GM19240 (cell line): ENCODE data around the gene SUCO.
"Not testable (repeated sequence)": the region's sequence is repeated elsewhere in the genome, so short reads cannot be mapped to it uniquely, and the experiment has no call there.

Experiments
- DNase-seq: peaks from one replicate; pipeline ENCODE4 v3.0.0; 2011; ENCODE audit warnings: low spot score; ENCODE audit not compliant: insufficient read length

Gene SUCO

DNA sequence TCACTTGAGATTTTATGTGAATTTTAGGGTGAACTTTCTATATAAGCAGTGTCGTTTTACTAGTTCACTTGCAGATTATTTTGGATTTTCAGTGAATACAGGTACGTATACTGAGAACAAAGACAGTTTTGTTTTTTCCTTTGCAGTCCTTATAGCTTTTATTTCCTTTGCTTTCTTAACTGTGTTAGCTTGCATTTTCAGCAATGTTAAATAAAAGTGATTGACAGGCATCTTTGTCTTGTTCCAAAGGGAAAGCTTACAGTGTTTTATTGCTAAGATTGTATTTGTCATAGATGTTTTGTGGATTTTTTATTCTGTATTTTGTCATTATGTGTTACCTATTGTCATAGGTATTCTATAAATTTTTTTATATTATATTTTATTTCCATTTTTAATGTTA is 72.7 kb downstream of the SUCO start:
- no peak for DNase-seq

DNA sequence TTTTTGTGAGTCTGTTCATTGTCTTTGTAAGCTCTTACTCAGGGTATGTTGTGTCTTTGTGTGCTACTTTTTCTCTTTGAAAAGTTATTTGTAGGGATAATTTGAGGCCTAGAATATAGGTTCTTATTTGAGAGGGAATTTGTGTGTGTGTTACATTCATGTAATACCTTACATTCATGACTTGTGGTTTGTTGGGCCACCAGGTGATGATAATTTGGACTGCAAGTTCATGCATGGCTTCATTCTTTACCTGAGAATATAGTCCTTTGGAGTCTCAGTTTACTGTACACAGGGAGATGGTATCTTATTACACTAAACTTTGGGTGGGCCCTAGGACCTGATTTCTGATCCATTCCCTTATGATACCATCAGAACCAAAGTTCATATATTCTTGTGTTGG is 74.2 kb downstream of the SUCO start:
- DNase-seq: no peak

DNA sequence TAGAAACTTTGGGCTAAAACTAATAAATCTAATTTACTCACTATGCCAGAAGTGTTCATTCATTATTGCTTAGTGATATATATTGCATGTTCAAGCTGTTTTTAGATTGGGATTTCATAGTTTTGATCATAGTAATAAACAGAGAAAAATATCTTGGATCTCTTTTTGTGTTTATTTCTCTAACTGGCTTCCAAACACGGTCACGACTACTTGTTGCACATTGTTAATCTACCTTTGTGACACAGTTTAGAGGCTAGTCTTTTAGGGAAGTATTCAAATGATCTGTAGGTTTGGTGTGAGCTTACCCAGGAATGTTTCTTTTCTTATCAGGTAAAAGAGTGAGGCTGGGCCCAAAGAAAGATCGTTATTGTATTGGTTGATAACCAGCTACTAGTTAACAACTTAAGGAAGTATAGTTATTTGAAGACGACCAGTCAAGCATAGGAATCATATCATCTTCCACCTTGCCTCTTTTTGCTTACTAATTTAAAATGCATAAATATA is 75.2 kb downstream of the SUCO start:
- no peak for DNase-seq

DNA sequence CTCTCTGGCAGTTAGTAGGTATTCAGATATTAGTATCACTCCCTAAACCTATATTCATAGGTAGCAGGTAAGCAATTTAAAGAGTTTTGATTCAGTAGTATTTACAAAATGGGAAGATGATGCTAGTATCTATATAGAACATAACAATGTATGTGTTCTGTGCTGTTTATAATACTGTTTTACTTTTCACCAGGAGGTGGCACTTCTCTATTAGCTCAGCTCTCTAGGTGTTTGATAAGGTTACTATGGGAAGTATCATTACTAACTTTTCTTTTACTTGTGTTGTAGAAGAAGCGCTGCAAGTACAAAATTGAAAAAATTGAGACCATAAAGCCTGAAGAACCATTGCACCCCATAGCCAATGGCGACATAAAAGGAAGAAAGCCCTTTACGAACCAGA is 76.6 kb downstream of the SUCO start:
- DNase-seq: no peak

DNA sequence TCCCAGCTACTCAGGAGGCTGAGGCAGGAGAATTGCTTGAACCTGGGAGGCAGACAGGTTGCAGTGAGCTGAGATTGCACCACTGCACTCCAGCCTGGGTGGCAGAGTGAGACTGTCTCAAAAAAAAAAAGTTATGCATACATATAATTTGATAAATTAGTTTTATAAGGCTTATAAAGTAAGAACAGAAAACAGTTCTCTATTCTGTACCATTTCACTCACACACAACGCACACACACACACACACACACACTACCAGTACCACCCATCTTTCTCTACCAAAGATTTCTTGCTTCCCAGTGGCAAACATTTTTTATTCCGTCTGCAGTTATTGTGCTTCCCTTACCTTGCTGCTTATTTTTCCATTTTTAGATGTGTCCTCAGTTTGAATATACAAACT is 79.5 kb downstream of the SUCO start:
- DNase-seq: no peak

DNA sequence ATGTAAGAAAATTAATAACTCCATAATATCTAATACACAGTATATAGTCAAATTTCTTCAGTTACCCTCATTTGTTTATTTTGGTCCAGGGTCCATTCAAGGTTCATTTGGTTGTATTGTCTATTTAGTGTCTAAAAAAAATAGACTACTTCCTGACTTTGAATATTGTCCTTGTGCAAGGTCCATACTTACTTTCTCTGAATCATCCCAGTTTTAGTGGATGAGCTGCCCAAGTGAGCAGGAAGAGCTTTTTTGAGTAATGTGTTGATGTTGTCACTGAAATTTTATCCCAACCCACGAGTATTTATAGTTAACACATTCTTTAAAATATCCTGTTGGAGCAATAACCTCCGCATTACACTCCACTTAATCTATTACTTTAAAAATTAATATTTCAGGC is 80.3 kb downstream of the SUCO start:
- no peak for DNase-seq

DNA sequence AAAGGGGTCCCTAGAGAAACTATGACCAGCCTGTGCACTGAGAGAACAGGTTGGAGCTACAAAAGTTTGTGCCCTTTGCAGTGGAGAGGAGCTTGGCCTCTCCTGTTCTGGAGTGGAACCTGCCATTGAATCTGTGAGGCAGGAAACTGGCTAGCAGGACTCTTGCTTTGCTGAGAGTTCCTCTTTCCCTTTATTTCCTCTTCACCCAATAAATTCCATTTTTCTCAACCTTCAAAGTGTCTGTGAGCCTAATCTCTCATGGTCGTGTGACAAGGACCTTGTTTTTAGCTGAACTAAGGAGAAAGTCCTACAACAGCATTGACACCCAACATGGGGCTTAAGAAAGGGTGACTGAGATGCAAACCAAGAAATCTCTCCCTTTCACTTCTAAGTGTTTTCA is 83.2 kb downstream of the SUCO start:
- DNase-seq: no peak

DNA sequence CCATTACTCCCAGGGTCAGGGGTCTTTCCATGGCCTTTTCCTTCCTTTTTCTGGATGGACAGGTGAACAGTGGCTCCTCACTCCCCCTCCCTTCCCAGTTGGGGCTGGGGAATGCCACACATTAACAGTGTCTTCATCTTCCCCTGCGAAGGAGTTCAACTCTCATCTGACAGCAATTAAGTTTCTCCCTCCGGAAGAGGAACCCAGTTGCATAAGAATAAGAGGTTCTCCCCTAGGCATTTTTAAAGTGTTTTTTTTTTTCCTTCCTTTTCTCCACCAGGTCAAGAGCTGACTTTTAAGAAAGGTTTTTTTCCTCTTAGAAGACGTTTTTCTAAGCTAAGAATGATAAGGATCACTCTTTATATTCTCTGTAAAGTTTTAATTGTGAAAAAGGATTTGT is 83.7 kb downstream of the SUCO start:
- no peak for DNase-seq

DNA sequence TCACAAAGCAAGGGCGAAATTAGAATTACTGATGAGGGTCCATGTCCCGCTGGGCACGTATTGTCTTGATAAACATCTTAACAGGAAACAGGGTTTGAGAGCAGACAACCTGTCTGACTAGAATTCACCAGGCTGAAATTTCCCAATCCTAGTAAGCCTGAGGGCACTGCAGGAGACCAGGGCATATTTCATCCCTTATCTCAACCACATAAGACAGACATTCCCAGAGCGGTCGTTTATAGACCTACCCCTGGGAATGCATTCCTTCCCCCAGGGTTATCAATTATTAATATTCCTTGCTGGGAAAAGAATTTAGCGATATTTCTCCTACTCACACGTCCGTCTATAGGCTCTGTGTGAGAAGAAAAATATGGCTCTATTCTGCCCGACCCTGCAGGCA is 87.7 kb downstream of the SUCO start:
- not testable (repeated sequence) for DNase-seq

DNA sequence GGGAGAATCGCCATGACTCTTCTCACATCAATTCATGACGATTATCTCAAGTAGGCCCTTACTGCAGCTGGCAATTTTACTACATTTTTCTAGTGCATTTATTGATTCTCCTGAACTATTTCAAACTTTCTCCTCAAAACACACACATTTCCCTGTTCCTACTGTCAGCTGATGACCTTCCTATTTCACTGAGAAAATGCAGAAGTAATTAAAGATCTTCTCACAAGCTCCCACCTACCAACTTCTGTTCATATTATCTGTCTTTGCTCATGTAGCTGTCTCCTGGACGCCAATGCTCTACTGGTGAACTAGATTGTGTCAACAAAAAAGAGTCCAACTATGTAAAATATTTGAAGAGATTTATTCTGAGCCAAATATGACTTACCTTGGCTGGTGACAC is 89.6 kb downstream of the SUCO start:
- DNase-seq: no peak

DNA sequence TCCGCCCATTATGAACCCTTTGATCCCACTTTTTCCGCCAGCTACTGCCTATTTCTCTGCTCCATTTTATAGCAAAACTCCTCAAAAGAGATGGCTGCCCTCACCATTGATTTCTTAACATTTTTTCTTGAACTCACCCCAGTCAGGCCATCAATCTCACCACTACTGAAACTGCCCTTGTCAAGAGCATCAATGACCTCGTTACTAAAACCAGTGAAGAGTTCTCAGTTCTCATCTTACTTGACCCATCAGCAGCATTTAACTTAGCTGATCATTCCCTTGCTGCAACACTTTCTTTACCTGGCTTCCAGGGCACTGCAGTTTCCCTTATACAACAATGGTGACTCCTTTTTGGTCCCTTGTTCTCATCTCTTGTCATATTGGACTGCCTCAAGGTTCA is 90.8 kb downstream of the SUCO start:
- no peak for DNase-seq

DNA sequence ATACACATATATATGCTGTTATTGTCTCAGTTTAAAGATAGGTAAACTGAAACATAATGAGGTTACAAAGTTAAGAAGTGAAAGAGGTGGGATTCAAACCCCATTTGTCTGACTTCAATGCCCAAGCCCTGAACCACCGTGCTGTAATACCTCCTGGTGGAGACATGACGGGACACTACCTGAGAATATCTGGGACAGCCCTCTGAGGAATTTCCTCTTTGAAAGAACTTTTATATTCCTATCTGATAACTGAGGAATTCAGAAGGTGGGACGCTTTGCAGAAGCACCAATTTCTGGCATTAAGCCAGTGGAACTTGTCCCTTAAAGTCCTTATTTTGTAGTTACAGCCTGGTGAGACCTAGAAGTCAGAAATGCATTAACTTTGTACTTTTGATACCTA is 93.9 kb downstream of the SUCO start:
- no peak for DNase-seq

DNA sequence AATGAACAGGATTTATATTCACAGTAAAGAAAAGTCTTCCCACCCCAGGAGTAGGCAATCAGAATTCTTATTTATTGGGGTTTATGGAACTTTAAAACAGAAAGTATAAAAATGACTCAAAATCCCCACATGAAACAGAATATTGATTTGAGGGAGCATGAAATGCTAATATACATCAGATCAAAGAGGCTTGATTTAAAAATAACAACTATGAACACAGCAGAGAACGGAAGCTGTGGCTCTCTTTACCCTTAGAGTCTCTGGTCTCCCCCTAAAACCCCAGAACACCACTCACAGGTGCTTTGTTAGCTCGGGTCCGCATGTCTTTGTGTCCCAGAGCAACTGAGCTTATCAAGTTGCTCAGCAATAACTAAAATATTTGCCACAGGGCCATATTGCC is 94.8 kb downstream of the SUCO start:
- DNase-seq: no peak

DNA sequence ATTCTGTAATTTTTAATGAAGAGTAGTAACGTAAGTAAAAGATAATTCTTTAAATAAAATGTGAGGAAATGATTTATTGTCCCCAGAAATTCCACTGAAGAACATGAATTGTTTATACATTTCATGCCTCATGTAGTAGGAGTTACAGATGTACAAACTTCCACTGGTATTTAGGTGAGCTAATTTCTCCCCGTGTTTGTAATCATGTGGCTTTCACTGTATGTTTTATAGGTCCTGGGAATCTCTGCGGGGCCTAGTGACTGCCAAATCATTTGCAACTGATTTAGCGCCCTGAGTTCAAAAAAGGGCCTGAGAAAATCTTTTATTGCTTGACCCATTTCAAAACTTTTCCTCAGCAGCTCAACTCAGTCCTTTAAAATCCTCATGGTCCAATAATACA is 95.5 kb downstream of the SUCO start:
- no peak for DNase-seq

DNA sequence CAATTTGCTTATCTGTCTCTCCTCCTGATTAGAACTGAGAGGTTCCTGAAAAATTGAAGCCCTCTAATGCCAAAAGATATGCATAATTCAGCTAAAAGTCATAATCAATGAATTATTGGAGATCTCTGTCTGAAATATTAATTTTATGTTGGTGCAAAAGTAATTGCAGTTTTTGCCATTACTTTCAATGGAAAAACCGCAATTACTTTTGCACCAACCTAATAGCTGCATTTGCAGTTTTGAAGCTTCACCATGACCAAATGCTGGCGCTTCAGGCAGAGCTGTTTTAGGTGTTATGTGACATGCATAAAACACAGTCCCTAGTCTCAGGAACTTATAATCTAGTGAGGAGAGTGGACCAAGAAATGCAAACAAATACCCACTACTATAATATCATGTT is 96.2 kb downstream of the SUCO start:
- DNase-seq: no peak

DNA sequence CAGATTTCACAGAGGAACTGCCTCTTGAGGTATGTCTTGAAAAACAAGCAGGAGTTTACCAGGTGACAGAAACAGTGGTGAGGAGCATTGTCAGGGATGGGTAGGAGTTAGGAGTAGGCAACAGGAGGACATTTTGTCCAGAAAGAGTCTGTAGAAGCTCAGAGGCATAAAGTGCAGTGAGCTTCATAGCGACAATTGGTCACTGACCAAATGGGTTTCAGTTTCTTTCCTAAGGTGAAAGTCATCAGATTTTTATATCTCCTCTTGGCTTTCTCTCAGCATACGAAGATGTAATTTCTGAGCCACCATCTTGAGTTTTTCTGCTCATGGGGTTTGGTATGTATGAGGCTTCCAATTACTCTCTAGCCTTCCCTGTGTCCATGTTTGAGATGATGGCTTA is 96.7 kb downstream of the SUCO start:
- no peak for DNase-seq

DNA sequence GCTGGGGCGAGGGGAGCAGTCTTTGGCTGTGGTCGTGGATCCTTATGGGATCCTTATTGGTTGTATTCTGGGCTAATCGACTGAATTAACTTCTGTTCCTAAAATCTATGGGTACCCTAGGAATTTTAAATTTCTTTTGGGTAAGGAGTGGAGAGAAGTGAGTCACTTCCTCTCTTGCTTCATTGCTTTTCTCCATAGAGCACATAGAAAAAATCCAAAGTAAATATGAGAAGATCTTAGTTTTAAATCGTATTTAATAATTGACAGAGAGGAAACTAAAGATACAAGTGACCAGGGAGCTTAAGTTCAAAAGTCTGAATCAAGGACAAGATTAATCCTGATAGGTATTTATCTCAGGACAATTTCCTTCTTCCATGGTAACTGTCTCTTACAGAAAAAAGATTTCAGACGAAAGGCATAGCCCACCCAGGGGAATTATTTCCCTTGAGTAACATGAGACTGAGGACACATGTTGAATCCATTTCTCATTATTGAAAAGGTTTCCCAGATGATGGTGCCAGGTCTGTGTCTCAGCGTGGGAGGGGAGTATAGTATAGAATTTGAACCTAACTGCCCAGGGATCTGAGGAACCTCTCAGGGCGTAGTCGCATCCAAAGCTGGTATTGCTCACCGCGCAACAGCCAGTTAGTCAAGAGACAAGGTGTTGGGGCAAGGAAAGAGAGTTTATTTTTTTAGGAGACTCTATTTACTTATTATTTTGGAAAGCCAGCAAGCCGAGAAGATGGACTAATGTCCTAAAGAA is 97.3 kb downstream of the SUCO start:
- DNase-seq: no peak

DNA sequence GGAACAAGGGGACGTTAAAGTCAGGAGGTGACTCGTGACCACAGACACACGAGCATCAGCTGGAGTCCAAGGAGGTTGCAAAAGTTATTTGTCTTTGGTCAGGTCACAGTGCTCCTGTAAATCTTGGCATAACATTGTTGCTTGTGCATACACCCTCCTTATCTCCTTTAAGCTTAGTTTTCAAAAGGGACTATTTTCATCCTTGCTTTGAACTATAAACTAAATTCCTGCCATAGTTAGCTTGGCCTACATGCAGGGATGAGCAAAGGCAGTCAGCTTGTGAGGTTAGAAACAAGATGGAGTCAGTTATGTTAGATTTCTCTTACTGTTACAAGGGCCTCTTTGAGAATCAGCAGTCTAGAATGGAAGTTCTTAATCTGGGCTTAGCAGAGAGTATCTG is 97.9 kb downstream of the SUCO start:
- DNase-seq: no peak

DNA sequence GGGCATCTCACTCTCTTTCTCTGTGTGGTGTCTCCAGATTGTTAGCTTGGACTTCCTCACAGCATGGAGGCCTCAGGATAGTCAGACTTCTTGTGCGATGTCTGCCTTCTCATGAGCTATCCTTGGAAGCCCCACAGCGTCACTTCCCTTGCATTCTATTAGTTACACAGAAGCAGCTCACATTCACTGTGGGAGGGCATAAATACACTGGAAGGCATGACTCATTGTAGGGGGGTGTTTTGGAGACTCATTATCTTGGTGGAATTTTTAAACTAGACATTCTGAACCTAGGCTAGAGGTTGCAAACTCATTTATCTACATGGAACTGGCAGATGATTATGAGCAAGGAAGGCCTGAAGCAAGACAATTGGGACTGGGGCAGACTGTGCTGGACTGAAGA is 104.6 kb downstream of the SUCO start:
- no peak for DNase-seq

DNA sequence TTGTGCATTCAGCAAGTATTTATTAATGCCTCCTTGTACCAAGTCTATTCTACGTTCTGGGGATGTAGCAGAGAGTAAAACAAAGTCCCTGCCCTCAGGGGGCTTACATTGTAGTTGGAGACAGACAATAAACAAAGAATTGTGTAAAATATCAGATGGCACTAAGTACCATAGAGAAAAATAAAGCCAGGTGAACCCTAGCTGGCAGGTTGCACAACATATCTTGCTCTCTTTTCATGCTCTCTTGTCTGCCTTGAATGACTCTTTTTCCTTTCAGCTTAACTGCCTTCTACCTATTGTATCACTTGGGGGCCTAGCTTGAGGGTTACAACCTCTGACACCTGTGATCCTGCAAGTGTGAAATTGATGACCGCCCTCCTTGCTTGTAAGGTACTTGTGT is 105.3 kb downstream of the SUCO start:
- no peak for DNase-seq

DNA sequence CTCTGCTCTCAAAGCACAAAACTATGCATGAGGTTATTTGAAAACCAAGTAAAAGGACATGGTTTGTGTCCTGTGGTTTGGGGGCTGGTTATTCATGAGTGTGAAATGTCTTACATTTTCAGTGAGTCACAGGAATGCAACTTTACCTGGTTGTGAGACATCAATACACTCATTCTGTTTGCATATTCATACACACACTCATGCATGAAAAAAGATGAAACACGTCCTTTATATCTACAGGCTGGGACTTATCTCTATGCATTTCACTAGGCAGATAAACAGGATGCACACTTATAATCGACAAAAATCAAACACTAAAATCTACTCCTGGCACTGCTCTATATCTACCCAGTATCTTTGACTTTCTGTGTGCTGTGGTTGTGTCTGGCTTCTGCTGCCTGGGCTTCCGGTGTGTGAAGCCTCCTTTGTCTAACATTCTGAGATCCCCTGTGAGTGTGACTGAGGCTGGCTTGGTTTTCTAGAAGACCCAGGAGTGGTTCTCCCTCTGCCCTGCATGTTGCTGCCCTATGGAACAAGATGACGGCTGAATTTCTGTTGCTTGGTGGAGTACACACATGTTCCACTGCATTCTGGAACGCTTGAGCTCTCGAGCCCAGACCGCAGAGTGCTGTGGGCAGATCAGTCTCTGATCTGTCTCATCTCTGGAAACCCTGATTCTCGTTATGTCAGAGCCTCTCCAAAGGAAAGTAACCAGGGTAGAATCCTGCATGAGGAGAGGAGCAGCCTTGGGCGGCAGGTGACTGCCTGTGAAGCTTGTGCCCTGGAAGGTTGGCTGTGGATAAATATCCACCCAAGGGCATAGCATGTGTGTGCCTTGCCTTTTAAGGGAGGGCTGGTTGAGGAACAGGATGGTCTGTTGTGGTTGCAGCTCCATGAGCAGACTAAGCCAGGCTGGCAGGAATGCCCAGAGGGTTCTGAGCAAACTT is 106.2 kb downstream of the SUCO start:
- no peak for DNase-seq

DNA sequence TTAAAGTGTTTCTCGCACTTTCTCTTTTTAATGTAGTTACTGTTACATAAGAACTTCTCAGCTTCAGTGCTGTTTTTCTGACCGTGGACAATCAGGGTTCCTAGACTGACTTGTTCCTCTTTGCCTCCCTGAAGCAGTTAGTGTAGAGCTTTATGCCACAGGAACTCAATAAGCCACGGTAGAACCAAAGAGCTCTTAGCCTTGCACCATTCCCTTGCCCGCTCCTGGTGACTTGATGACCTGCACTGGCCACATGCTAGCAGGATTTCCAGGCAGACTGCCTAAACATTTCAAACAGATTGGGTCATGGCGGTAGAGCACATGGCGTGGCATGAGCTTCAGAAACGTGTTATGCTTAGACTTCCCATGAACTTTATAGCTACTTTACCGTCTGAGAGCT is 107.2 kb downstream of the SUCO start:
- DNase-seq: no peak

DNA sequence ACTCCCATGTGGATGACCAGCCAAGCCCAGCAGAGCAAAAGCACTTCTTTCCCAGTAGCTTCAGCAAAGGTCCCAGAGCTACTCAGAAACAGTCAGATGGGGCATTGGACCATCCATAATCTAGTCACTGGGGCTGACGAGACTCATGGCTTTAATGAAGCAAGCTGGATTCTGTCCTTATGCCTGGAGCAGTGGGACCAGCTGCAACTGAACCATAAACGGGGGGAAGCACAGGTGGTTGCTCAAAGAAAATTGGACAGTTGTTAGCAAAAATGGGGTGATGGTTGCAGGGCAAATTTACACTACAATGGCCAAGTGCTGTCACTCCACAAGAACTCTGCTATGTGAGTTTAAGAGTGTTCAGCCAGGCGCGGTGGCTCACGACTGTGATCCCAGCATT is 108.5 kb downstream of the SUCO start:
- no peak for DNase-seq
